ENCODE results near the gene RAB37. TPM values are rescaled to one million over a fixed set of nuclear protein-coding genes. Genes with fewer than 3 reads are reported as not detected.

RAB37 gene
- polyA plus RNA-seq, 1 experiment, result 0.21 TPM

DNA sequence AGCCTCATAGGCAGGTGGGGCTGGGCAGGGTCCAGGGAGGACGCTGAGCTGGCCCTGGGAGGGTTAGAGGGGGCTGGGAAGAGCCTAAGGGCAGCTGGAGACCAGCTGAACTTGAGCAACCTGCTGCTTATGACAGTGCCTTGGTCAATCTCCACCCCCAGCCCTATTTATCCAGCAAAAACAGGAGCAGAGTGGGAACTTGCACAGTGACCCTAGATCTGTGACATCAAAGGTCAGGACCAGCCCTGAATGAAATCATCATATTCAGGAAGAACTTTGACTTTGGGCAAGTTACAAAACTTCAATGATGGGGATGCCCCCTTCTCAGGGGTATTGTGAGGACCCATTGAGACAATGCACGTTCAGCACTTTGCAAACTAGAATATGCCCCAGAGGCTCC, 33.7 kb upstream of the RAB37 start:
- DNase-seq (ENCODE audit: low read depth, low spot score), result no peak
- no peak for TF ChIP-seq CTCF (IDR thresholded peaks at IDR 0.05; ENCODE audit: low read depth, low read length)
- H3K27ac ChIP-seq (ENCODE audit: low read depth, low read length), result no peak overlapping the region
- H3K27me3 ChIP-seq (ENCODE audit: control insufficient read depth, insufficient read depth, low read length), result no peaks in the 10 kb centered on the region
- CTCF ChIA-PET, result no interaction called here
- POLR2A ChIA-PET, result no interaction called here
- no peak overlapping the region for H3K4me3 ChIP-seq (ENCODE audit: low read depth, low read length)
- no peaks in the 10 kb centered on the region; the same call in 1 of the 2 replicates for H3K9me3 ChIP-seq (ENCODE audit: control insufficient read depth, insufficient read depth, low read length)

- DNase-seq (ENCODE audit: low read depth, low spot score), result no peak
- Histone ChIP-seq H3K27ac (ENCODE audit: low read depth, low read length) (no peak overlapping the region), H3K9me3 (ENCODE audit: control insufficient read depth, insufficient read depth, low read length) (no peaks in the 10 kb centered on the region; the same call in 1 of the 2 replicates), H3K27me3 (ENCODE audit: control insufficient read depth, insufficient read depth, low read length) (no peaks in the 10 kb centered on the region), H3K4me3 (ENCODE audit: low read depth, low read length) (no peak overlapping the region)
- ChIA-PET CTCF (no interaction called here), POLR2A (no interaction called here)
- TF ChIP-seq CTCF (IDR thresholded peaks at IDR 0.05; ENCODE audit: low read depth, low read length), result no peak
Observed at GRCh38 chr17:74704544-74704943, 32.5 kb upstream of the RAB37 start.

- H3K4me3 ChIP-seq (ENCODE audit: low read depth, low read length), result no peak overlapping the region
- H3K9me3 ChIP-seq (ENCODE audit: control insufficient read depth, insufficient read depth, low read length), result no peaks in the 10 kb centered on the region
- no peak overlapping the region for H3K27ac ChIP-seq (ENCODE audit: low read depth, low read length)
- TF ChIP-seq CTCF (IDR thresholded peaks at IDR 0.05; ENCODE audit: low read depth, low read length), result no peak
- CTCF ChIA-PET, result no interaction called here
- POLR2A ChIA-PET, result no interaction called here
- no peak for DNase-seq (ENCODE audit: low read depth, low spot score)
- H3K27me3 ChIP-seq (ENCODE audit: control insufficient read depth, insufficient read depth, low read length), result peaks cover 2% of the 10 kb centered on the region
Observed at GRCh38 chr17:74711058-74711824, 25.8 kb upstream of the RAB37 start.

- CTCF ChIA-PET, result no interaction called here
- H3K4me3 ChIP-seq (ENCODE audit: low read depth, low read length), result no peak overlapping the region
- H3K27ac ChIP-seq (ENCODE audit: low read depth, low read length), result no peak overlapping the region
- no peak for DNase-seq (ENCODE audit: low read depth, low spot score)
- TF ChIP-seq CTCF (IDR thresholded peaks at IDR 0.05; ENCODE audit: low read depth, low read length), result no peak
- H3K27me3 ChIP-seq (ENCODE audit: control insufficient read depth, insufficient read depth, low read length), result peaks cover 2% of the 10 kb centered on the region
- POLR2A ChIA-PET, result no interaction called here
- H3K9me3 ChIP-seq (ENCODE audit: control insufficient read depth, insufficient read depth, low read length), result no peaks in the 10 kb centered on the region
Observed at GRCh38 chr17:74712301-74712700, 24.8 kb upstream of the RAB37 start.

GRCh38 chr17:74712756-74713155, 24.3 kb upstream of the RAB37 start, which contains the start of gene CD300LF:
CD300LF (minus strand) TSS chr17:74712923; CDS start chr17:74712866, 57 bp downstream.
- no peak within 1 kb of the TSS for H3K4me3 ChIP-seq (ENCODE audit: low read depth, low read length)
- no peak for DNase-seq (ENCODE audit: low read depth, low spot score)
- no peaks in the 10 kb centered on the region for H3K9me3 ChIP-seq (ENCODE audit: control insufficient read depth, insufficient read depth, low read length)
- no peak within 1 kb of the TSS for H3K27ac ChIP-seq (ENCODE audit: low read depth, low read length)
- TF ChIP-seq CTCF (IDR thresholded peaks at IDR 0.05; ENCODE audit: low read depth, low read length), result no peak
- CTCF ChIA-PET, result no interaction called here
- POLR2A ChIA-PET, result no interaction called here
- peaks cover 2% of the 10 kb centered on the region for H3K27me3 ChIP-seq (ENCODE audit: control insufficient read depth, insufficient read depth, low read length)
